Measurements from ENCODE around the gene ZPLD1. TPM values are rescaled to one million over a fixed set of nuclear protein-coding genes. Genes with fewer than 3 reads are reported as not detected.

ZPLD1 gene
- total RNA-seq, 2 donors from 2014 or later = not detected

GRCh38 chr3:102450976-102451375, 16.2 kb downstream of the ZPLD1 start:
- no peak for DNase-seq (ENCODE audit: low spot score)
- no peak overlapping the region for H3K4me3 ChIP-seq
- H3K9me3 ChIP-seq = no peaks in the 10 kb centered on the region
- no peaks in the 10 kb centered on the region for H3K27me3 ChIP-seq
- TF ChIP-seq CTCF (IDR thresholded peaks at IDR 0.05) = no peak
- H3K4me1 ChIP-seq = no peaks in the 10 kb centered on the region
- no peak overlapping the region for H3K27ac ChIP-seq
- H3K36me3 ChIP-seq = no peaks in the 10 kb centered on the region

- H3K27me3 ChIP-seq = no peaks in the 10 kb centered on the region
- no peaks in the 10 kb centered on the region for H3K4me1 ChIP-seq
- TF ChIP-seq CTCF (IDR thresholded peaks at IDR 0.05) = no peak
- no peak overlapping the region for H3K27ac ChIP-seq
- H3K4me3 ChIP-seq = no peak overlapping the region
- DNase-seq (ENCODE audit: low spot score) = no peak
- H3K36me3 ChIP-seq = no peaks in the 10 kb centered on the region
- no peaks in the 10 kb centered on the region for H3K9me3 ChIP-seq
These were observed 16.7 kb downstream of the ZPLD1 start for GRCh38 chr3:102451543-102451942.

GRCh38 chr3:102454181-102454580, 19.4 kb downstream of the ZPLD1 start:
- DNase-seq (ENCODE audit: low spot score) = no peak
- Histone ChIP-seq H3K4me1 (no peaks in the 10 kb centered on the region), H3K9me3 (no peaks in the 10 kb centered on the region), H3K4me3 (no peak overlapping the region), H3K27me3 (no peaks in the 10 kb centered on the region), H3K27ac (no peak overlapping the region), H3K36me3 (no peaks in the 10 kb centered on the region)
- TF ChIP-seq CTCF (IDR thresholded peaks at IDR 0.05) = no peak

- Histone ChIP-seq H3K9me3 (no peaks in the 10 kb centered on the region), H3K36me3 (no peaks in the 10 kb centered on the region), H3K4me1 (no peaks in the 10 kb centered on the region), H3K4me3 (no peak overlapping the region), H3K27me3 (no peaks in the 10 kb centered on the region), H3K27ac (no peak overlapping the region)
- TF ChIP-seq CTCF (IDR thresholded peaks at IDR 0.05) = no peak
- no peak for DNase-seq (ENCODE audit: low spot score)
These were observed 22.8 kb downstream of the ZPLD1 start for GRCh38 chr3:102457644-102458043.

DNA sequence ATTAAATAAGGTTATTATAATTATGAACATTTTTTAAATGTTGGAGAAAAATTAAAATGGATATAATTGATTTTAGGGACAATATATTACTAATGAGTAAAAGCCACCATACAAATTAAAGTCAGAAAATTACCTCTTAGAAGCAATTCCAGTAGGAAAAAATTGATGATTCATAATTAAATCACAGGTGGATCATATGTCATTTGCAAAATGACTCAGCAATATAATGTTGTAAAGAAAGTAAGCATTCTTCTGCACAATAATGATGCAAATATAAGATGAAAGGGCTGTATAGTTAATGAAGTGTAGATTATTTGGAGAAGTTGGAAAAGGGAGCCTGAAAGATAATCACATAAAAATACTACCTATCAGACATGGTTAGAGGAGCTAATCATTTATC, 25.8 kb downstream of the ZPLD1 start:
- Histone ChIP-seq H3K4me3 (no peak overlapping the region), H3K27ac (no peak overlapping the region), H3K36me3 (no peaks in the 10 kb centered on the region), H3K4me1 (no peaks in the 10 kb centered on the region), H3K9me3 (no peaks in the 10 kb centered on the region), H3K27me3 (no peaks in the 10 kb centered on the region)
- no peak for DNase-seq (ENCODE audit: low spot score)
- no peak for TF ChIP-seq CTCF (IDR thresholded peaks at IDR 0.05)

DNA sequence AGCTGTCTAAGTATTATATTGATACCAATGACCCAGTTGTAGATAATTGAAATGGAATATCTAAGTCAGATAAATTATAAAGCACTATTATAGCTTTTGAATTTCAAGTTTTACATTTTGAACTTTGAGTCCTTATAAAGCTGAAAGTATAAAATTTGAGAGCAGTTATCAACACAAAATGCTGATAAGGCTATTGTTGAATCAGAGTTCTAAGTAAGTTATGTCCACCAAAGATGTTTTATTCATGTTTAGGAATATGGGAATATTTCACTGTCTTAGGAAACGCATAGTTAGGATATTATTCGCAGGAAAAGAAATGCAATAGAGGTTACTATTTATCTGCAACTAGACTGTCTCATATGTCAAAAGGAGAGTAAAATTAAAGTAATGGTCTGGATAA, 29.4 kb downstream of the ZPLD1 start:
- H3K9me3 ChIP-seq = no peaks in the 10 kb centered on the region
- no peak overlapping the region for H3K4me3 ChIP-seq
- no peaks in the 10 kb centered on the region for H3K4me1 ChIP-seq
- H3K27ac ChIP-seq = no peak overlapping the region
- H3K36me3 ChIP-seq = no peaks in the 10 kb centered on the region
- DNase-seq (ENCODE audit: low spot score) = no peak
- no peaks in the 10 kb centered on the region for H3K27me3 ChIP-seq
- TF ChIP-seq CTCF (IDR thresholded peaks at IDR 0.05) = no peak

Data from right atrium auricular region (tissue), 2 donors.